ENCODE results near the gene ENPP5.

DNA sequence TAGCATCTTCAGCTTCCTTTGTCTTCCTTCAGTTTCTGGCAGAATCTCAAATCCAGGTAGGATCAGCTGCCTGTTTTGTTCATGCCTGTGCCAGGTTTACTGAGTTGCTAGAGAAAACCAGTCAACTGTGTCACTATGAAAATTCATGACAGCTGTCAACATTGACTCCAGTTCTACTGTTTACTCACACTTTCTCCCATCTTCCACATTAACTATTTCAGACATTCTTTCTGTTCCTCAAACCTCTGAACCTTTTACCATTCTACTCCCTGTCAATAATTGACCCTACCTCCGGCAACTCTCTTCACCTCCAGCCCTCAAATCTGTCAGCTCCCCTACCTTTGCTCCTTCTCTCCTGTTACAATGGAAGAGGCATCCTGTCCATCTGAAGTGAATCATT is 32.5 kb downstream of the ENPP5 start:
- no peak for TF ChIP-seq POLR2A (IDR thresholded peaks at IDR 0.05)
- TF ChIP-seq, protein P1, sequence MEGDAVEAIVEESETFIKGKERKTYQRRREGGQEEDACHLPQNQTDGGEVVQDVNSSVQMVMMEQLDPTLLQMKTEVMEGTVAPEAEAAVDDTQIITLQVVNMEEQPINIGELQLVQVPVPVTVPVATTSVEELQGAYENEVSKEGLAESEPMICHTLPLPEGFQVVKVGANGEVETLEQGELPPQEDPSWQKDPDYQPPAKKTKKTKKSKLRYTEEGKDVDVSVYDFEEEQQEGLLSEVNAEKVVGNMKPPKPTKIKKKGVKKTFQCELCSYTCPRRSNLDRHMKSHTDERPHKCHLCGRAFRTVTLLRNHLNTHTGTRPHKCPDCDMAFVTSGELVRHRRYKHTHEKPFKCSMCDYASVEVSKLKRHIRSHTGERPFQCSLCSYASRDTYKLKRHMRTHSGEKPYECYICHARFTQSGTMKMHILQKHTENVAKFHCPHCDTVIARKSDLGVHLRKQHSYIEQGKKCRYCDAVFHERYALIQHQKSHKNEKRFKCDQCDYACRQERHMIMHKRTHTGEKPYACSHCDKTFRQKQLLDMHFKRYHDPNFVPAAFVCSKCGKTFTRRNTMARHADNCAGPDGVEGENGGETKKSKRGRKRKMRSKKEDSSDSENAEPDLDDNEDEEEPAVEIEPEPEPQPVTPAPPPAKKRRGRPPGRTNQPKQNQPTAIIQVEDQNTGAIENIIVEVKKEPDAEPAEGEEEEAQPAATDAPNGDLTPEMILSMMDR (IDR thresholded peaks at IDR 0.05), result no peak

All from body of pancreas (tissue), 4 donors.